K562 (cell line): ENCODE data around the gene BMAL2. TPM values are rescaled to one million over a fixed set of nuclear protein-coding genes. Genes with fewer than 3 reads are reported as not detected.

Experiments used
- ATAC-seq: fragments of 200-7000 bp; cut with Tn5 transposase; 3 replicates; pipeline ENCODE4 v1.9.1; 2020; ENCODE audit warnings: moderate library complexity
- BruUV-seq: library from RNA; stranded (reverse); fragments of 400-500 nt; replicated peaks from 2 replicates; lab custom pipeline; 2021; lab: Mats Ljungman, UMichigan
- CTCF ChIA-PET: fragments of 300-600 bp; formaldehyde crosslinking; extraction: SDS; loops from one replicate; lab custom pipeline; 2021; ENCODE audit warnings: low intra/inter-chr PET ratio; lab: Yijun Ruan, JAX
- POLR2A ChIA-PET: fragments of 300-600, 350-650 bp; sonication (Branson Sonifier 250); formaldehyde crosslinking; extraction: SDS; loops from one replicate; lab custom pipeline; 2021; ENCODE audit warnings: antibody characterized with exemption, inconsistent platforms; lab: Yijun Ruan, JAX
- DNase-seq, 4 experiments: peaks; one replicate each; pipeline versions ENCODE4 v3.0.0 to v3.0.0-alpha.2; 2011 to 2018; ENCODE audit warnings: low spot score in 3 of 4, mixed read lengths in 3 of 4; ENCODE audit errors: extremely low read depth in 1 of 4
- FAIRE-seq: peaks from 2 replicates; lab custom pipeline; 2011; peaks lifted over from hg19 to GRCh38; lab: Jason Lieb, UNC
- H2AFZ ChIP-seq: 2 replicates; pipeline ENCODE4 v1.6.0; 2011; ENCODE audit warnings: low read depth, low read length, control low read depth, inconsistent platforms
- H3K27ac ChIP-seq: fragments of 200-600 bp; 3 replicates; pipeline ENCODE4 v1.8.0; 2011; ENCODE audit warnings: low read depth, mild to moderate bottlenecking, control low read depth, inconsistent platforms, low read length, moderate library complexity, mixed read lengths; ENCODE audit errors: extremely low read depth
- H3K27me3 ChIP-seq, 2 experiments: fragments of 300-600 bp in 1 of 2; 2 replicates in 1 of 2; 3 replicates in 1 of 2; pipeline versions ENCODE4 v1.6.0 to v1.8.0; 2011; ENCODE audit warnings: inconsistent platforms in 2 of 2, low read length in 2 of 2, mild to moderate bottlenecking in 1 of 2, mixed read lengths in 1 of 2, moderate library complexity in 1 of 2; ENCODE audit not compliant: control insufficient read depth in 2 of 2, insufficient read depth in 2 of 2
- H3K36me3 ChIP-seq: fragments of 300-600 bp; 3 replicates; pipeline ENCODE4 v1.8.0; 2011; ENCODE audit warnings: mild to moderate bottlenecking, low read length, inconsistent platforms; ENCODE audit not compliant: control insufficient read depth, insufficient read depth
- H3K4me1 ChIP-seq, 2 experiments: fragments of 200-600 bp in 1 of 2; replicated peaks in 1 of 2; 2 replicates in 1 of 2; 3 replicates in 1 of 2; pipeline versions ENCODE4 v1.5.1 to v1.8.0; 2011; ENCODE audit warnings: inconsistent platforms in 2 of 2, low read length in 2 of 2, mild to moderate bottlenecking in 1 of 2, mixed read lengths in 1 of 2, moderate library complexity in 1 of 2; ENCODE audit not compliant: control insufficient read depth in 2 of 2, insufficient read depth in 2 of 2
- H3K4me2 ChIP-seq: 2 replicates; pipeline ENCODE4 v1.6.1; 2011; ENCODE audit warnings: low read length, control low read depth, inconsistent platforms, mixed read lengths; ENCODE audit not compliant: insufficient read depth
- H3K4me3 ChIP-seq: fragments of 200-600 bp; sonication (generic), shearing (Covaris generic); 2 replicates; pipeline ENCODE4 v1.5.1; 2016; ENCODE audit warnings: control low read depth, inconsistent platforms
- H3K79me2 ChIP-seq: fragments of 200-600 bp; 3 replicates; pipeline ENCODE4 v1.8.0; 2011; ENCODE audit warnings: low read length, inconsistent platforms; ENCODE audit not compliant: control insufficient read depth, insufficient read depth
- H3K9ac ChIP-seq, 2 experiments: 2 replicates each; pipeline versions ENCODE4 v1.6.0 to v1.6.1; 2011; ENCODE audit warnings: low read depth in 2 of 2, low read length in 2 of 2, control low read depth in 1 of 2, inconsistent platforms in 1 of 2, mild to moderate bottlenecking in 1 of 2, mixed read lengths in 1 of 2; ENCODE audit not compliant: insufficient read depth in 1 of 2
- H3K9me1 ChIP-seq: one replicate; pipeline ENCODE4 v1.6.0; 2011; ENCODE audit warnings: inconsistent platforms, mild to moderate bottlenecking, low read length, moderate library complexity; ENCODE audit not compliant: control insufficient read depth, insufficient read depth
- H3K9me3 ChIP-seq: replicated peaks from 2 replicates; pipeline ENCODE4 v1.5.1; 2011; ENCODE audit warnings: low read depth, low read length, inconsistent platforms; ENCODE audit not compliant: control insufficient read depth, insufficient read depth
- H4K20me1 ChIP-seq: replicated peaks from 2 replicates; pipeline ENCODE4 v1.6.1; 2011; ENCODE audit warnings: low read length, inconsistent platforms, mixed read lengths; ENCODE audit not compliant: control insufficient read depth, insufficient read depth
- CCAR2 ChIP-seq: fragments of 200-400 bp; formaldehyde crosslinking; IDR thresholded peaks from 2 replicates; pipeline ENCODE4 v1.6.1; 2017; ENCODE audit warnings: mild to moderate bottlenecking, low read depth, low read length
- CHD1 ChIP-seq: fragments of 200-600 bp; sonication (generic); IDR thresholded peaks from one replicate; pipeline ENCODE4 v1.6.1; 2012; ENCODE audit warnings: mild to moderate bottlenecking, moderate library complexity, low read length, inconsistent platforms
- CSDE1 ChIP-seq, 2 experiments: fragments of 450-650 bp; IDR thresholded peaks; 2 replicates each; pipeline ENCODE4 v1.6.1; 2016; ENCODE audit warnings: mild to moderate bottlenecking in 1 of 2
- ETS2 ChIP-seq: IDR thresholded peaks from 2 replicates; pipeline ENCODE4 v1.6.1; 2016; ENCODE audit warnings: borderline replicate concordance, missing genetic modification characterization, mild to moderate bottlenecking, moderate library complexity, missing compliant biosample characterization; ENCODE audit not compliant: poor library complexity, severe bottlenecking
- ILK ChIP-seq: fragments of 450-650 bp; IDR thresholded peaks from 2 replicates; pipeline ENCODE4 v1.6.1; 2016; ENCODE audit warnings: missing genetic modification characterization, low read depth, mild to moderate bottlenecking, missing compliant biosample characterization, moderate library complexity, borderline replicate concordance
- NCOA1 ChIP-seq: fragments of 450-650 bp; IDR thresholded peaks from 2 replicates; pipeline ENCODE4 v1.6.1; 2016; ENCODE audit warnings: low read depth
- XRCC4 ChIP-seq: IDR thresholded peaks from one replicate; pipeline ENCODE4 v1.6.1; 2011; ENCODE audit not compliant: insufficient read depth, insufficient read length; ENCODE audit errors: extremely low read depth
- ZC3H11A ChIP-seq: IDR thresholded peaks from 2 replicates; pipeline ENCODE4 v1.6.1; 2012; ENCODE audit warnings: low read depth, low read length, improper control_type of control experiment
- ZNF133 ChIP-seq: fragments of 250-450 bp; sonication (Bioruptor Pico); IDR thresholded peaks from 2 replicates; pipeline ENCODE4 v1.4.0; 2020; ENCODE audit warnings: mild to moderate bottlenecking
- ZNF174 ChIP-seq: fragments of 250-450 bp; sonication (Bioruptor Pico); IDR thresholded peaks from 2 replicates; pipeline ENCODE4 v1.4.0; 2020; ENCODE audit warnings: mild to moderate bottlenecking
- ZNF184 ChIP-seq: sonication (generic); formaldehyde crosslinking; IDR thresholded peaks from 2 replicates; pipeline ENCODE4 v1.5.0; 2020; ENCODE audit warnings: missing genetic modification reagents
- ZNF212 ChIP-seq: fragments of 450-650 bp; formaldehyde crosslinking; IDR thresholded peaks from 2 replicates; pipeline ENCODE4 v1.4.0; 2020; ENCODE audit warnings: mild to moderate bottlenecking
- ZNF232 ChIP-seq: sonication (generic); formaldehyde crosslinking; IDR thresholded peaks from 2 replicates; pipeline ENCODE4 v1.8.0; 2022; ENCODE audit warnings: mild to moderate bottlenecking, missing genetic modification reagents
- ZNF778 ChIP-seq: fragments of 450-650 bp; formaldehyde crosslinking; IDR thresholded peaks from 2 replicates; pipeline ENCODE4 v1.4.0; 2020; ENCODE audit warnings: mild to moderate bottlenecking, moderate library complexity
- WGBS: fragments of 100-300 bp; shearing (Covaris generic); methylation state at CpG from one replicate; pipeline ENCODE4 v1.1.6; 2016; ENCODE audit warnings: low coverage, mixed read lengths; ENCODE audit not compliant: insufficient coverage; ENCODE audit errors: missing lambda C conversion rate; 5-methylcytosine and 5-hydroxymethylcytosine counted together
- in situ Hi-C: fragments of 300-500 bp; cut with MboI; formaldehyde crosslinking; loops from 4 replicates; pipeline ENCODE4 v1.15.0; 2018; ENCODE audit warnings: inconsistent platforms, mixed read lengths
- intact Hi-C: fragments of 100-400 bp; cut with micrococcal nuclease; formaldehyde crosslinking; loops from 2 replicates; pipeline ENCODE4 v1.14.2; 2022
- polyA plus RNA-seq, 8 experiments: library from polyadenylated mRNA; depleted of rRNA in 4 of 8; stranded (reverse) in 5 of 8; unstranded in 3 of 8; fragments of >200 nt; fragmentation: Nextera tagmentation in 2 of 8; fragmentation: Illumina TruSeq in 1 of 8; extraction: Ambion mirVana in 2 of 8; extraction: Trizol in 1 of 8; gene quantifications; 2 replicates each; pipeline versions ENCODE4 v1.2.1 to v1.2.3, GENCODE V29; 2011 to 2014; ENCODE audit warnings: inconsistent platforms in 1 of 8, missing spikeins in 1 of 8
- total RNA-seq, 7 experiments: library from RNA; depleted of rRNA in 6 of 7; stranded (reverse); fragments of >200 nt in 6 of 7; fragmentation: Illumina TruSeq in 2 of 7; extraction: Trizol in 2 of 7; gene quantifications; 2 replicates each; pipeline versions ENCODE4 v1.2.1 to v1.2.3, GENCODE V29; 2011 to 2021; ENCODE audit warnings: low replicate concordance in 1 of 7
- TF ChIP-seq, protein P1 (sequence below): fragments of 250-450 bp; sonication (Bioruptor Pico); IDR thresholded peaks from 2 replicates; pipeline ENCODE4 v1.8.0; 2022; ENCODE audit warnings: moderate library complexity, mild to moderate bottlenecking, inconsistent platforms
- TF ChIP-seq, protein P2 (sequence below): fragments of 250-450 bp; sonication (Bioruptor Pico); IDR thresholded peaks from 2 replicates; pipeline ENCODE4 v1.5.0; 2021
- TF ChIP-seq, protein P3 (sequence below): fragments of 450-650 bp; IDR thresholded peaks from 2 replicates; pipeline ENCODE4 v1.6.1; 2016; ENCODE audit warnings: low read depth

The BMAL2 gene
- total and polyA plus RNA-seq, 9 of the 15 experiments (the other 6 are each of a cell fraction or from before 2014, with no cell fraction given) = 0.01 to 1.1 (median 0.50) TPM

DNA sequence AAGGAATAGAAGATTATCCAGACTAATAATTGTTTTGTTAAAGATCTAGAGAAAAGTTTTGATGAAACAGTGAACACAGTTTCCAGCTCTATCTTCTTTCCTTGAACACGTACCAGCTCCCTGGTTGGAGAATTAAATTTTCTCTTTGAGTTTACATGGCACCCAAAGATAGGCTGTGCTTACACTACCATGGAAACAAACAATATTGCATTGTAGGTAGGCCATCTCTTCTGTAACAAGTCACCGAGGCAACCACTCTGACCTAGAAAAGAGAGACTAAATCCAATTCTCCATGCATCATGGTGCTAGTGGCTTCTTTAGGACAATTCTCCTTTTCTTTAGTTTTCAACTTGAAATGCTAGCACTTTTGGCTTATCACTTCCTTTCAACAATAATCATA is 9.9 kb downstream of the BMAL2 start:
- POLR2A ChIA-PET = no interaction called here
- no TSS peak for BruUV-seq
- TF ChIP-seq XRCC4 (no peak), ZNF778 (no peak), CCAR2 (no peak), ZNF184 (no peak), ILK (tag) (no peak), ZNF212 (CRISPR knock-in tag) (no peak), ZC3H11A (no peak), NCOA1 (no peak), CSDE1 (IDR thresholded peaks at IDR 0.05) (no peak), ETS2 (tag) (no peak), ZNF232 (no peak), CHD1 (no peak), ZNF133 (no peak), ZNF174 (CRISPR knock-in tag) (no peak)
- TF ChIP-seq, protein P1, sequence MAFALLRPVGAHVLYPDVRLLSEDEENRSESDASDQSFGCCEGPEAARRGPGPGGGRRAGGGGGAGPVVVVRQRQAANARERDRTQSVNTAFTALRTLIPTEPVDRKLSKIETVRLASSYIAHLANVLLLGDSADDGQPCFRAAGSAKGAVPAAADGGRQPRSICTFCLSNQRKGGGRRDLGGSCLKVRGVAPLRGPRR (CRISPR knock-in tag) = no peak
- TF ChIP-seq, protein P2, sequence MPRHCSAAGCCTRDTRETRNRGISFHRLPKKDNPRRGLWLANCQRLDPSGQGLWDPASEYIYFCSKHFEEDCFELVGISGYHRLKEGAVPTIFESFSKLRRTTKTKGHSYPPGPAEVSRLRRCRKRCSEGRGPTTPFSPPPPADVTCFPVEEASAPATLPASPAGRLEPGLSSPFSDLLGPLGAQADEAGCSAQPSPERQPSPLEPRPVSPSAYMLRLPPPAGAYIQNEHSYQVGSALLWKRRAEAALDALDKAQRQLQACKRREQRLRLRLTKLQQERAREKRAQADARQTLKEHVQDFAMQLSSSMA = no peak
- TF ChIP-seq, protein P3, sequence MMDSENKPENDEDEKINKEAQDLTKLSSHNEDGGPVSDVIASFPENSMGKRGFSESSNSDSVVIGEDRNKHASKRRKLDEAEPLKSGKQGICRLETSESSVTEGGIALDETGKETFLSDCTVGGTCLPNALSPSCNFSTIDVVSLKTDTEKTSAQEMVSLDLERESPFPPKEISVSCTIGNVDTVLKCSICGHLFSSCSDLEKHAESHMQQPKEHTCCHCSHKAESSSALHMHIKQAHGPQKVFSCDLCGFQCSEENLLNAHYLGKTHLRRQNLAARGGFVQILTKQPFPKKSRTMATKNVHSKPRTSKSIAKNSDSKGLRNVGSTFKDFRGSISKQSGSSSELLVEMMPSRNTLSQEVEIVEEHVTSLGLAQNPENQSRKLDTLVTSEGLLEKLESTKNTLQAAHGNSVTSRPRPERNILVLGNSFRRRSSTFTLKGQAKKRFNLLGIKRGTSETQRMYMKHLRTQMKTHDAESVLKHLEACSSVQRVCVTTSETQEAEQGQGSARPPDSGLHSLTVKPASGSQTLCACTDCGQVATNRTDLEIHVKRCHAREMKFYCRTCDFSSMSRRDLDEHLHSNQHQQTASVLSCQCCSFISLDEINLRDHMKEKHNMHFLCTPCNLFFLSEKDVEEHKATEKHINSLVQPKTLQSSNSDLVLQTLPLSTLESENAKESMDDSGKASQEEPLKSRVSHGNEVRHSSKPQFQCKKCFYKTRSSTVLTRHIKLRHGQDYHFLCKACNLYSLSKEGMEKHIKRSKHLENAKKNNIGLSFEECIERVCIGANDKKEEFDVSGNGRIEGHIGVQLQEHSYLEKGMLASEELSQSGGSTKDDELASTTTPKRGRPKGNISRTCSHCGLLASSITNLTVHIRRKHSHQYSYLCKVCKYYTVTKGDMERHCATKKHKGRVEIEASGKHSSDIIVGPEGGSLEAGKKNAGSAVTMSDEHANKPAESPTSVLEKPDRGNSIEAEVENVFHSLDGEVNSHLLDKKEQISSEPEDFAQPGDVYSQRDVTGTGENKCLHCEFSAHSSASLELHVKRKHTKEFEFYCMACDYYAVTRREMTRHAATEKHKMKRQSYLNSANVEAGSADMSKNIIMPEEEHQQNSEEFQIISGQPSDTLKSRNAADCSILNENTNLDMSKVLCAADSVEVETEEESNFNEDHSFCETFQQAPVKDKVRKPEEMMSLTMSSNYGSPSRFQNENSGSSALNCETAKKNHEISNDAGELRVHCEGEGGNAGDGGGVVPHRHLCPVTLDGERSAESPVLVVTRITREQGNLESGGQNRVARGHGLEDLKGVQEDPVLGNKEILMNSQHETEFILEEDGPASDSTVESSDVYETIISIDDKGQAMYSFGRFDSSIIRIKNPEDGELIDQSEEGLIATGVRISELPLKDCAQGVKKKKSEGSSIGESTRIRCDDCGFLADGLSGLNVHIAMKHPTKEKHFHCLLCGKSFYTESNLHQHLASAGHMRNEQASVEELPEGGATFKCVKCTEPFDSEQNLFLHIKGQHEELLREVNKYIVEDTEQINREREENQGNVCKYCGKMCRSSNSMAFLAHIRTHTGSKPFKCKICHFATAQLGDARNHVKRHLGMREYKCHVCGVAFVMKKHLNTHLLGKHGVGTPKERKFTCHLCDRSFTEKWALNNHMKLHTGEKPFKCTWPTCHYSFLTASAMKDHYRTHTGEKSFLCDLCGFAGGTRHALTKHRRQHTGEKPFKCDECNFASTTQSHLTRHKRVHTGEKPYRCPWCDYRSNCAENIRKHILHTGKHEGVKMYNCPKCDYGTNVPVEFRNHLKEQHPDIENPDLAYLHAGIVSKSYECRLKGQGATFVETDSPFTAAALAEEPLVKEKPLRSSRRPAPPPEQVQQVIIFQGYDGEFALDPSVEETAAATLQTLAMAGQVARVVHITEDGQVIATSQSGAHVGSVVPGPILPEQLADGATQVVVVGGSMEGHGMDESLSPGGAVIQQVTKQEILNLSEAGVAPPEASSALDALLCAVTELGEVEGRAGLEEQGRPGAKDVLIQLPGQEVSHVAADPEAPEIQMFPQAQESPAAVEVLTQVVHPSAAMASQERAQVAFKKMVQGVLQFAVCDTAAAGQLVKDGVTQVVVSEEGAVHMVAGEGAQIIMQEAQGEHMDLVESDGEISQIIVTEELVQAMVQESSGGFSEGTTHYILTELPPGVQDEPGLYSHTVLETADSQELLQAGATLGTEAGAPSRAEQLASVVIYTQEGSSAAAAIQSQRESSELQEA = no peak

More for the DNA sequence above, 9.9 kb downstream of the BMAL2 start:
- CTCF ChIA-PET = no interaction called here
- Histone ChIP-seq H3K36me3 (no peaks in the 10 kb centered on the region), H3K27me3 (no peaks in the 10 kb centered on the region), H3K9me1 (no peaks in the 10 kb centered on the region), H4K20me1 (no peaks in the 10 kb centered on the region), H3K9me3 (no peaks in the 10 kb centered on the region), H2AFZ (no peak overlapping the region), H3K79me2 (no peaks in the 10 kb centered on the region), H3K9ac (no peak overlapping the region), H3K4me2 (no peak overlapping the region), H3K4me3 (no peak overlapping the region), H3K27ac (no peak overlapping the region), H3K4me1 (no peaks in the 10 kb centered on the region)
- ATAC-seq (no peak), FAIRE-seq (no peak), DNase-seq (no peak)
- intact Hi-C loops = no loop called here
- WGBS = 0% methylated on average over 2 of the region's 2 CpGs
- in situ Hi-C loops = no loop called here
